KMS-11 (cell line): ENCODE measurements around the gene ARFGAP1.

Source experiments
- H2AFZ ChIP-seq: fragments of 200-600 bp; sonication (generic); 2 replicates; pipeline ENCODE4 v1.6.1; 2016; ENCODE audit warnings: antibody characterized with exemption, mixed run types, low read depth
- H3K27ac ChIP-seq: fragments of 200-600 bp; sonication (generic); 2 replicates; pipeline ENCODE4 v1.6.1; 2016; ENCODE audit warnings: mild to moderate bottlenecking, mixed run types
- H3K27me3 ChIP-seq: fragments of 200-600 bp; sonication (generic); 2 replicates; pipeline ENCODE4 v1.6.1; 2017; ENCODE audit warnings: mild to moderate bottlenecking, low read depth, mixed run types, moderate library complexity; ENCODE audit not compliant: insufficient read depth
- H3K36me3 ChIP-seq: fragments of 200-600 bp; sonication (generic); 2 replicates; pipeline ENCODE4 v1.6.1; 2017; ENCODE audit warnings: mild to moderate bottlenecking, mixed run types; ENCODE audit not compliant: insufficient read depth
- H3K4me1 ChIP-seq: fragments of 200-600 bp; sonication (generic); 2 replicates; pipeline ENCODE4 v1.6.1; 2016; ENCODE audit warnings: mild to moderate bottlenecking, low read depth, mixed run types; ENCODE audit not compliant: poor library complexity, severe bottlenecking
- H3K4me2 ChIP-seq: fragments of 200-600 bp; sonication (generic); 2 replicates; pipeline ENCODE4 v1.7.0; 2016; ENCODE audit warnings: mild to moderate bottlenecking, mixed run types
- H3K4me3 ChIP-seq: fragments of 200-600 bp; sonication (generic); IDR thresholded peaks from 2 replicates; pipeline ENCODE4 v1.6.1; 2017; ENCODE audit warnings: low read depth, low read length, mixed read lengths; ENCODE audit not compliant: insufficient read depth
- H3K79me2 ChIP-seq: fragments of 200-600 bp; sonication (generic); 2 replicates; pipeline ENCODE4 v1.6.1; 2016; ENCODE audit warnings: low read depth, mixed run types; ENCODE audit not compliant: insufficient read depth
- H3K9ac ChIP-seq: fragments of 200-600 bp; sonication (generic); 2 replicates; pipeline ENCODE4 v1.6.1; 2016; ENCODE audit warnings: mild to moderate bottlenecking, mixed run types
- H4K20me1 ChIP-seq: fragments of 200-600 bp; sonication (generic); 2 replicates; pipeline ENCODE4 v1.6.1; 2016; ENCODE audit warnings: mild to moderate bottlenecking, mixed run types; ENCODE audit not compliant: insufficient read depth
- CTCF ChIP-seq: fragments of 200-600 bp; sonication (generic); conservative IDR thresholded peaks from 2 replicates; pipeline ENCODE4 v1.6.1; 2017; ENCODE audit warnings: low read depth, mild to moderate bottlenecking, antibody characterized with exemption, low read length, moderate library complexity, mixed read lengths

The ARFGAP1 gene

GRCh38 chr20:63258781-63259180 lies 13.8 kb upstream of the ARFGAP1 start:
- Histone ChIP-seq H4K20me1 (no peaks in the 10 kb centered on the region), H3K4me3 (no peak overlapping the region), H3K4me1 (no peaks in the 10 kb centered on the region), H3K79me2 (no peaks in the 10 kb centered on the region), H3K36me3 (no peaks in the 10 kb centered on the region), H2AFZ (no peak overlapping the region), H3K27ac (no peak overlapping the region), H3K9ac (no peak overlapping the region), H3K4me2 (no peak overlapping the region), H3K27me3 (peaks cover 97% of the 10 kb centered on the region)
- no peak for TF ChIP-seq CTCF

GRCh38 chr20:63259734-63260460 lies 12.7 kb upstream of the ARFGAP1 start:
- H3K79me2 ChIP-seq: no peaks in the 10 kb centered on the region
- H3K4me2 ChIP-seq: no peak overlapping the region
- TF ChIP-seq CTCF: no peak
- H3K9ac ChIP-seq: no peak overlapping the region
- H3K27ac ChIP-seq: no peak overlapping the region
- H3K27me3 ChIP-seq: peaks cover 100% of the 10 kb centered on the region
- no peaks in the 10 kb centered on the region for H3K36me3 ChIP-seq
- H3K4me3 ChIP-seq: no peak overlapping the region
- H2AFZ ChIP-seq: no peak overlapping the region
- no peaks in the 10 kb centered on the region for H3K4me1 ChIP-seq
- H4K20me1 ChIP-seq: no peaks in the 10 kb centered on the region

- Histone ChIP-seq H3K9ac (no peak overlapping the region), H3K36me3 (no peaks in the 10 kb centered on the region), H3K4me1 (no peaks in the 10 kb centered on the region), H3K79me2 (no peaks in the 10 kb centered on the region), H3K27ac (no peak overlapping the region), H3K27me3 (peaks cover 100% of the 10 kb centered on the region), H3K4me3 (no peak overlapping the region), H3K4me2 (no peak overlapping the region), H4K20me1 (no peaks in the 10 kb centered on the region), H2AFZ (no peak overlapping the region)
- no peak for TF ChIP-seq CTCF
Measured at GRCh38 chr20:63260521-63260920, 12.1 kb upstream of the ARFGAP1 start.

- H3K9ac ChIP-seq: no peak overlapping the region
Measured at GRCh38 chr20:63261060-63261794, 11.4 kb upstream of the ARFGAP1 start.

More at GRCh38 chr20:63261060-63261794, 11.4 kb upstream of the ARFGAP1 start:
- Histone ChIP-seq H4K20me1 (no peaks in the 10 kb centered on the region), H3K27me3 (peaks cover 100% of the 10 kb centered on the region), H3K4me2 (no peak overlapping the region), H3K4me1 (no peaks in the 10 kb centered on the region), H3K4me3 (no peak overlapping the region), H3K27ac (no peak overlapping the region), H3K79me2 (no peaks in the 10 kb centered on the region), H2AFZ (no peak overlapping the region), H3K36me3 (no peaks in the 10 kb centered on the region)
- no peak for TF ChIP-seq CTCF
